Measurements from ENCODE around the gene AGFG2.

The AGFG2 gene

DNA sequence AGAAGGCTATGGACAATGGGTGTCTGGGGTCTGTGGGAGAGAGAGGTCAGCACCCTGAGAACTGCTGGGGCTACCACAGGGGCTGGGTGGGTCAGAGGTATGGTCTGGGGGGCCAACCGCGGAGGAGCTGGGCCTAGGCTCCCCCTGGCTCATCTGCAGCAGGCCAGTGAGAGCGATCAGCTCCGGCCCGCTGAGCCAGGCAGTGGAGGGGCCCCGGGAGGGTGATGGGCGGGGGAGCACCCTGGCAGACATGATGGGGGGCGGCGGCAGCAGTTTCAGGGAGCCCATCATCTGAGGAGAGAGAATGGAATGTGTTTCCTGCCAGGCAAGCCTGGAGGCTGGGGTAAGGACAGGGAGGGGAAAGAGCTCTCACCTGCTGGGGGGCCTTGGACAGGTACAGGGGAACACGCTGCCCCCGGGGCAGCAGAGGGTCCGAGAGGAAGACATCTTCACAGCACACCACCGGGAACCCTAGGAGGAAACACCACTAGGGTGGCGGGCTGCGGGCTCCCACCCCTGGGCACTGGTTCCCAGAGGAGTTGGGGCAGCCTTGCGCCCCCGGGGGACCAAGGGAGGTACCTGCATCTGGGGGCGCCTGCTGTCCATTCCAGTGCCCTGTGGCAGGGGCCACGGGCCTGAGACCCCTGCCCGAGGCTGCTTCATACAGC is 33.4 kb downstream of the AGFG2 start:
- DNase-seq (ENCODE audit: low read depth in 2 of 2), result no peak

DNA sequence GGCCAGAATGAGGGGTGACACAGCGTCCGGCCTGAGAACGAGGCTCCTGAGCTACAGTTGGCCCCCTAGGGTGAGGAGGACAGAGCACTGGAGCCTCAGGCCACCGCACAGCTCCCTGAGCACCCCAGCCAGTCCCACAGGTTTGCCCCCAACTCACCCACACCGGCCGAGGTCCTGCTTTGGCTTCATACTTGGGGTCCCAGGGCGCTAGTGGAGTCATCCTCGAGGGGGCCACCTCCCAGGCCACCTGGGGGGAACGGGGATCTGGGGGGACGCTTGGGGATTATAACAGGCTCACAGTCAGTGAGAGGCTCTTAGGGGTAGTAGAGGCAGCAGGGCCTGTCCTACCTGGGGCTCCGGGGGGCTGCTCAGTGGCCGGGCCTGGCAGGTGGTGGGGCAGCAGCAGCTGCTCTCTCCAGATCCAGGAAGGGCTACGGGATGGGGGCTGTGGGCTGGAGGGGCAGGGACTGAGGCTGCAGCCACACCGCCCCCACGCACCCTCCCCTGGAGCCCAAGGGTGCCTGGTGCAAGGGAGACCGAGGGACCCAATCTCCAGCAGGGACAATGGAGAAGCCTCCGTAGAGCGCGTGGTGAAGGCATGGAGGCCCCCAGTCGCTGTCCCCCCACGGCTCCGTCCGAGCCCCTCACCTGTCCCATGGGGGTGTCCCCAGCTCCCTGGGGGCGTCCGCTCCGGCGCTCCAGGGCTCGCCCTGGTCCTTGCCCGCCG is 34.1 kb downstream of the AGFG2 start:
- DNase-seq (ENCODE audit: low read depth in 2 of 2), result no peak

DNA sequence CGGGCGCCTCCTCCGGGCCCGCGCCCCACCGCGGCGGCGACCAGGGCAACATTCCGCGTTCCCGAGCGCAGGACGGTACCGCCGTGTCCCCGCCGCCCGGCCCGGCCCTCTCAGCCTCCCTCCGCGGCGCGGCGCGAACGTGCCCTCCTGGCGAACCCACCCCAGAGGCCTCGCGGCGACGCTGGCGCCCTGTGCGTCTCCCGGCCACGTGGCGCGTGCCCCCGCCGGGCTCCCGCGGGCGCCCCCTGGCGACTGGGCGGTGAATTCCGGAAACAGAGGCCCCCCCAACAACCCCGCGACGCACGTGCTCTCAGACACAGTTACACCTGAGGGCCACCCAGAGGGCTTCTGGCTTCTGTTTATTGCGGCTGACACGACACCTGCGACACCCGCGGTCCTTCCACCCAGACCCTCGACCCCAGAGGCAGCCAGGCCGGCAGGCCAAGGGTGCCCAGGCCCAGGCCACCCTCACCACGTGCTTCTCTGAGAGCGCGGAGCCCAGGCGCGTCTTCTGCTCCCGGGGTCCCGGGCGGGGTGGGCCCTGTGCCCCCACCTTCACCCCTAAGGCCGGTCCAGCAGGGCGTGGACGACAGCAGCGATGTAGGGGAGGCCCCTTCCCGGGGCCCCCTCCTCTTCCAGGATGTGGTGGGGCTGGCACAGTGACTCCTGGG is 34.8 kb downstream of the AGFG2 start, which contains the start of gene SAP25:
Gene SAP25, minus strand, starts transcription at position 210 of the 671 bp plus-strand sequence. Its CDS starts 158 bp downstream, at position 52.
- DNase-seq (ENCODE audit: low read depth in 2 of 2), result no peak

DNA sequence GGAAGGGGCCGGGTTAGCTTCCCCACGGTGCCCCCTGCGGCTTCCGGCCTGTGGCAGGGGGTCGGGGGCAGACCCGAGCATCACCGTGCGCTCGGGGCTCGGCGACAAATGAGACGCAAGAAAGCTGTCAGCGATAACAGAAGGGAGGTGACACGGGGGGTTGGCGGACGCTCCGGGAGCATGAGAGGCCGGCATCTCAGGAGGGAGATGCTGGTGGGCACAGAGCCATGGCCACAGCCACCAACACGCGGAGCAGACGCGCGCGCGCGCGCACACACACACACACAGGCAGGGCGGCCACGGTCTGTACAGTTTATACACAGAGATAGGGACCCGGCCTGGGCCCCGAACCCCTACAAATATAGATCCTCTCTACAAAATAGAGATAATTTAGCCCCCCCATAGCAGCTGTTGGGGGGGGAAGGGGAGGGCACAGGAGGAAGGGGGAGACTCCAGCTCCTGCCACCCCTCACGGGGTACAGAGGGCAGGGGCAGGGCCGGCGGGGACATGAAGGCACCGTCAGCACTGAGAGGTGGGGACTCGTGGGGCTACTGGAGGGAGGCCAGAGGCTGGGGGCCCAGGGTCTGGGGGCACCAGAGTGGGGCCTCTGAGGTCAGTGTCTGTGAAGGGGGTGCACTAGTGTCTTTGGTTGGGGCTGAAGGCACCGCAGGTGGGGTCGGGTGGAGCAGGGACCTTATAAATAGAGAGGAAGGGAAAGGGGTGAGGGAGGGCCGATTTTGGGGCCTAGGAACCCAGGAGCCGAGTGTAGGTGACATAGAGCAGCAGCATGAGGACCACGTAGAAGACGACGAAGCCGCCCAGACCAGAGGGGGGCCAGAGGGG is 35.6 kb downstream of the AGFG2 start:
- DNase-seq (ENCODE audit: low read depth in 2 of 2), result no peak

DNA sequence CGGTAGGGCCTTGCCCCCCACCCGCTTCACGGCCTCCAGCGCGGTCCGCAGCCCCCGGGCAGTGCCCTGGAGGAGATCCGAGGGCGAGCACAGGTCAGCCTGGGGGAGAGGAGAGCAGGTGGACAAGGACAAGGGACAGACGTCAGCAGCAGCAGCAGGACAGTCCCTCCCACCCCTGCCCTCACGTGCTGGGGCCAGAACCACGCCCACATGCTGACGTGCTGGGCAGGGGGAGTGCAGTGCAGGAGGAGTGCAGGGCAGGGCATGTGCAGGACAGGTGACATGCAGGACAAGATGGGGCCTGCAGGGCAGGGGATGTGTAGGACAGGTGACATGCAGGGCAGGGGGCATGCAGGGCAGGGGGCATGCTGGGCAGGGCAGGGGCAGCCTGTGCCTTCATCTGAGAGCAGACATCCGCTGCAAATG is 36.2 kb downstream of the AGFG2 start:
- no peak for DNase-seq (ENCODE audit: low read depth in 2 of 2)

DNA sequence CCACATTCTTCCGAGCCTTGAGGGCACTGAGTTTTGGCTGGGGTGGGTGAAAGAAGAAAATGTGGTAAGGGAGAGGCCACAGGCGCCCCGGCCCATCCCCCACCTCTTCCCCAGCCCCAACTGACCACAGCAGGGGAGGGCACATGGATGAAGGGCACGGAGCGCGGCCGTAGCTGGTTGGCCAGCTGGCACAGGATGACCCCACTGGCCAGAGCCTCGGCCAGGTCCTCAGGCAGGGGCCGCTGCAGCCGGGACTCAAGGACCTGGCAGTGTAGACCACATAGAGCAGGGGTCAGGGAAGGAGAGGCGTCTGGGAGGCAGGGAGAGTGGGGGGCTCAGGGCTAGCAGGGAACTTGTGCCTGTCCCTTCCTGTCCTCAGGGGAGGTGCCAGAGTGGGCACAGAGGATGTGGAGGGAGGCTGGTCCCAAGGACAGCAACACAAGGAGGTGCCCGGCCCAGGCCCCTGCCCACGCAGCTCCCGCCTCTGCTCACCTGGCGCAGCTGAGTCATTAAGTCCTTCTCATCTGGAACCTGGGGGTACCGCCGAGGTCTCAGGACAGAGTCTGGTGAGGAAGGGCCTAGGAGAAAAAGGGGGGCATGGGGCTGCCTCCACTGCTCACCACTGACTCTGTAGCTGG is 36.9 kb downstream of the AGFG2 start:
- no peak for DNase-seq (ENCODE audit: low read depth in 2 of 2)

DNA sequence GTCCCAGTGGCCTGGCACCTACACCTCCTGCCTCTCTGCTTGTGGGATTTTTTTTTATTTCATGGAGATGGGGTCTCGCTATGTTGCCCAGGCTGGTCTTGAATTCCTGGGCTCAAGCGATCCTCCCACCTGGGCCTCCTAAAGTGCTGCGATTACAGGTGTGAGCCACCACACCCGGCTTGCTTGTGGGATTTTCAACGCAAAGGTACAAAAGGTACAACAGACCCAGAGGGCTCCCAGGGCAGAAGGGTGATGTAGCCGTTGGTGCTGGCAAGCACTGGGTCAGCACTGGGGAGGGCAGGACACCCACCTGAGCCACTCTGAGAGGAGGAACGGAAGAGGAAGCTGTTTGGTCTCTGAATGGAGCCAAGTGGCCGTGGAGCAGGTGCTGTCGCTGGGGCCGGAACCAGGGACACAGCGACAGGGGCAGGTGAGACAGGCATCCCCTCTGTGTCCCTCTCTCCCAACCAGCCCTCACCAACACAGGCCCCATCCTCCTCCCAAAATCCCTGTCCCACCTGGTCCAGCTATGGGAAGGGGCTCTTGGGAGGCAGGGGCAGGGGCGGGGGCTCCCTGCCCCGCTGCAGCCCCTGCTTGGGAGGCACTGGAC is 37.5 kb downstream of the AGFG2 start:
- DNase-seq (ENCODE audit: low read depth in 2 of 2), result no peak

DNA sequence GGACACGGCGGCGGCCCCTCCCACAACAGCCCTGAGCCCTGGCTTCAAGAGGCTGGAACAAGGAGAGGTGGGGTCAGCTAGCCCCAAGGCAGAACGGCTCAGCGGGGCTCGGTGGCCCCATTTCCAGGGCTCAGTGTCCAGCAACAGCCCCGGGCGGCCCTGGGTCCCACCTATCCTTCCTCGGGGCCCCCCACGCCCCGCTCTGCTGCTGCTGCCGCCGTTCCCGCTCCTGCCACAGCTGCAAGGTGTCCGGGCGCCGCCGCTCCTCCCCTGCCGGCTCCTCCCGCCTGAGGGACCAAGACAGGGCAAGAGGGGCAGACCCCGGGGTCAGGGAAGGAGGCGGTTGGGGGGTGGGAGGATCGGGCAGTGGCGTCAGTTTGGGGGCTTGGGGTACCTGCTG is 38.1 kb downstream of the AGFG2 start:
- no peak for DNase-seq (ENCODE audit: low read depth in 2 of 2)

DNA sequence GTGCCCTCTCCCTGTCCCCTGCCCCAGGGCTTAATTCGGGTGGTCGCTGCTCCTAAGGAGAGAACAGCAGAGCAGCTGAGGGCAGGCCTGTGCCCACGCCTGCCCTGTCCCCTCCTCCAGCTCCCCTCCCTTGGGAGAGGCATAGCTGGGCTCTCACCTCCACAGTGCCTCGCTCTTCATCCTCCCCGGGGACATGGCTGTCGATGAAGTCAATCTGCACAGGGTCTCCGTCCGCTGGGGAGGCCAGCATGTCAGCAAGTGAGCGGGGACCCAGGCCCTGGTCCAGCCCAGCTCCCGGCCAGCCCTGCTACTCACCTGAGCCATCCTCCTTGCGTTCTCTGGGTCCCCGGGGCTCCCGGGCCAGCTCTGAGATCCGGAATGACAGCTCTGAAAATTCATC is 38.5 kb downstream of the AGFG2 start:
- DNase-seq (ENCODE audit: low read depth in 2 of 2), result no peak

DNA sequence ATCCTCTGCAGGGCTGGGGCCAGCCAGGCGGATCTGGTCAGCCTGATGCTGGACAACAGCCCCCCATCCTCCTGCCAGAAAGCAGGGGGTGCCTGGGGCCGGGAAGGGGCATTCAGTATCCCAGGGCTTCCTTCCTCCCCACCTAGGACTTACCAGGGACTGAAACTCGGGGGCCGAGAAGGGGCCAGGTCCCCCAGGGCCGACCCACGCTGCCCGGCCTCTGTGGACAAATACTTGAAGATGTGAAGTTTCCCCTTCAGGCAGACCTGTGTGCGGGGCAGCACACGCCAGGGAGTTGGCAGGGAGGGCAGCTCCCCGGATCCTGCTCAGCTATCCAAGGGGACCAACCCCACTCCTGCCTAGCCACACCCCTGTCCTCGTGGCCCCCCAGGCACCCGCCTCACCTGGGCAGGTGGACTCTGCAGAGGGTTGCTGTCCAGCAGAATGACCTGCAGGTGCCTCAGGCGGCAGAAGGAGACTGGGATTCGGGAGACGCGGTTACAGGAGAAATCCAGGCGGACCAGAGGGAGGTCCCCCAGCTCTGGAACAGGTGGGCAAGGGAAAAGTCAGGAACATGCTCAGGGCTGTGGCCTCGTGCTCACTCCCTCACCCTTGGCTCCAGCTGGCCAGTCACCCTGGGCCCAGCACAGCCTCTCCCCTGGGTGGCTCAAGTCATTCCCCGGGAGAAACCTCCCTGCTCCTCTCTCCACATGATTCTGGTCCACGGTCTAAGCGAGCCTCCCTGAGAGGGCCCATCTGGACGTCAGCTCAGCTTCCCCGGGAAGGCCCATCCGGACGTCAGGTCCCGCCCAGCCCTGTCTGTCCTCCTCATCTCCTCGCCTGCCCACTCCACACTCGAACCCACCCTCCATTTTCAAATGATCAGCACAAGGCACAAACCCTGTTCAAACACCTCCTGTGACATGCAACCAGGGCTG is 39.5 kb downstream of the AGFG2 start:
- no peak for DNase-seq (ENCODE audit: low read depth in 2 of 2)

DNA sequence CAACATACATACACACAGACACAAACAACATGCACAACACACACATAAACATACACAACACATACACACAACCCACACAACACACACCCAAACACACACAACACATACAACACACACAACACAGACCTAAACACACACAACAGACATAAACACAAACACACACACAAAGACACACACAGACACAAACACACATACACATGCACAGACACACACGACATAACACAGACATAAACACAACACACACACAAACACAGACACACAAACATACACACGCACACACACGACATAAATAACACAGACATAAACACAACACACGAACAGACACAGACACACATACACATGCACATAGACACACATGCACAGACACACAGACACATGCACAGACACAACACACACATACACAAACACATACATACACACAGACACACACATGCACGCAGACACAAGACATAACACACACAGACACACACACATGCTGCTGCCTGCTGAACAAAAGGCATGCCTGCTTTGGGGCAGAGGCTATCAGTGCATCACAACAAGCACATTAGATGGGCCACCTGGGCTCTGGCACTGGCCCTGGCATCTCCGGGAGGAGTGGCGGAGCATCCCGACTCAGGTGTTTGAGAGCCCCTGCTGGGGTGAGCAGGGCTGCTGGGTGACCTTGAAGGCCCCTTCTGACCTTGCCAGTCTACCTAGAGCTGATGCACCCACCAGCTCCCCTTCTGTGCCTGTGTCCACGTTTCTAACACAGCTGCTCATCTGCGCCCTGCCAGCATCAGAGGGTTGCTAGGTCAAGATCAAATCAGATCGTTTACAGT is 41.7 kb downstream of the AGFG2 start:
- no peak for DNase-seq (ENCODE audit: low read depth in 2 of 2)

DNA sequence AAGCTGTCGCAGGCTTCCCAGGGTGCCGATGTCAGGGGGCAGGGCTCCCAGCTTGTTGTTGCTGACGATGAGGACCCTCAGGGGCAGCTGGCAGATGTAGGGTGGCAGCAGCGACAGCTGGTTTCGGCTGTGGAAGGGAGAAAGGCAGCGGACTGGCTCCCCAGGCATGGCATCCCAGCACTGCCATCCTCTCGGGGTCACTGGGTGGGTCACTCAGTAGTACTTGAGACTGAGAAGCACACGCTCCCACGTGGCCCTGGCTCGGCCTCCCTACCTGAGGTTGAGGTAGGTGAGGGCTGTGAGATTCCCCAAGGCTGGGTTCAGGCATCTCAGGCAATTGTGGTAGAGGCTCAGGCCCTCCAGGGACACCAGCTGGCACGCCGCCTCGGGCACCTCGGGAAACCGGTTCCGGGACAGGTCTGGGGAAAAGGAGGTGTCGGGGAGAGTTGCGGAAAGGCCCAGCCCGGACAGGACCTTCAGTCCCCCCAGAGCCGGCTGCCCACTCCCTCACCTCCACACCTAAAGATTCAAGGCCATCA is 43.1 kb downstream of the AGFG2 start:
- no peak for DNase-seq (ENCODE audit: low read depth in 2 of 2)

DNA sequence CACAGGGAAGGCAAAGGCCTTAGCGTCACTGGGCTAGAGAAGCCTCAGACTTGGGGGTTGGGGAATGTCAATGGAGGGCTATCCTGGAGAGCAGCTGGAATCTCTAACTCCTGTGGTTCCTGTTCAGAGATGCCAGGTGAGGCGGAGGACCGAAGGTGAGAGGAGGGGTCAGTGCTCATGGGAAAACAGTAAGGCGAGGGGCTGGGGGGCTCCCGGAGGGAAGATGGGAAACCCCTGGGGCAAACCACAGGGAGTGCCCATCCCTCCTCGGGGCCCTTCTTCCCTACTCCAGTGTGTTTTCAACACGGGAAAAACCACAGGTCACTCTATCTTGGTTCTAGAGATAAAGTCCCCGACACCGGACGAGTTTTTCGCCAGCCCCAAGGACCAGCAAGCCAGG is 43.6 kb downstream of the AGFG2 start:
- no peak for DNase-seq (ENCODE audit: low read depth in 2 of 2)

DNA sequence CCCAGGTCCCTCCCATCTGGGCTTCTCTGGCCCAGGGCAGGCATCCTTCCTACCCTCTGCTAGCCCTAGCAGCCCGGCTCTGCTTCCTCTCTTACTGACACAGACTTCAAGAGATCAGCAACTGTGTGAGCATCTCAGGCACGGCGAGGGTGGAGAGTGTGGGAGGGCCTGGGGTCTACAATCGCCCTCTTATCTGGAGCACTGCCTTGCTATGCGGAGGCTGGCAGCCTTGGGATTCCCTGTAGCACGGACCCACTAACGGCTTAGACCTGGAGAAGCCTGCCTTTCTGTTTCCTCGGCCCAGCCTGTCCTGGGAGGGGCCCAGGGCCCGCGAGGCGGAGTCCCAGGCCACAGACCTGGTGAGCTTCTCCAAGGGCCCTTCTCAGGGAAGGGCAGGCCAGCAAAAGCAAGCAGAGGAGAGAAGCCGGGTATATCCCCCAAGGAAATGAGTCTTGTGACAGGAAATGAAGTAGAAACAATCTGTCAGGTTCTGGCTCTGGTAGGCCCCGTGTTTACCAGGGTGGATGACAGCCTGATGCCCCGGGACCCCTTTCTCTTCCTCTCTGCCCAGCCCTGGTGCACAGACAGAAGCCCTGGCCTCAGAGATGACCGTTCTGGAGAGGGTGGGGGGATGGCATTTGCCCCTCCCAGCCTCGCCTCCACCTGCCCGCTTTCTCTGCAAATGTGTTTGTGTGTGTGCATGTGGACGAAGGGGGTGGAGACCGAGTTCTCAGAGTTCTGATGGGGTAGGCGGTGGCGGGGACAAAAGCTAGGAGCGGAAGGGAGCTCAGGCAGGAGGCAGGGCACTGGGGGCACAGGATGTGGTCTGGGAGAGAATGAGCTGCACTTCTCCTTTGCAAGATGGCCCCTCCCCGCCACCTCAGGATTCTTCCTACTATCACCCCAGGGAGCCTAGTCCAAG is 44.4 kb downstream of the AGFG2 start:
- peak in 1 of 2 donors; percentile 36 for DNase-seq (ENCODE audit: low read depth in 2 of 2)

DNA sequence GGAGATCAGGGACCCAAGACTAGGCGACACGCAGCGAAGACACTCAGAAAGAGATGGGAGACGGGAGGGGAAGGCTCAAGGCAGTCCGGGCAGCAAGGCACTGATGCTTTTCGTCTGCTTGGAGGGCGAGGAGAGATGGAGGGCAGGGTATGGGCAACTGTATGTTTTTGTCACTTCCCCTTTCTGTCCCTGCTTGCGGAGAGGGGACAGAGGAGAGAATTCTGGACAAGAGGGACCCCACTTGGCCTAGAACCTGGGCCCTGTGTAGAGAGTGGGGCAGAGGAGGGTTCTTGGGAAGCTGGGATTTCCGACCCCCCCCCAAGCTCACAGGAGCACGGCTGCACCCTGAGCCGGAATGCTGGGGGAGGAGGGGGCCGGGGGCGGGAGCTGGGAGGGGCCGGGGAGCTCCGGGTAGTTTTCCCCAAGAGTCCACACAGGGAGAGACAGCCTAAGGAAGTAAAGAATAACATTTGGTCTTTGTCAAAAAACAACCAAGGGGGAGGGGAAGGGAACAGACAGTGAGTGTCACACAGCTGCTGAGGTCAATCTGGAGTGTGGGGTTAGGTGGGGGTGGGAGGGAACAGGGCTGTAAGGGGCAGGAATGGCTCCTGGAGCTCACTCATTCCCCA is 45.2 kb downstream of the AGFG2 start:
- DNase-seq (ENCODE audit: low read depth in 2 of 2), result no peak

DNA sequence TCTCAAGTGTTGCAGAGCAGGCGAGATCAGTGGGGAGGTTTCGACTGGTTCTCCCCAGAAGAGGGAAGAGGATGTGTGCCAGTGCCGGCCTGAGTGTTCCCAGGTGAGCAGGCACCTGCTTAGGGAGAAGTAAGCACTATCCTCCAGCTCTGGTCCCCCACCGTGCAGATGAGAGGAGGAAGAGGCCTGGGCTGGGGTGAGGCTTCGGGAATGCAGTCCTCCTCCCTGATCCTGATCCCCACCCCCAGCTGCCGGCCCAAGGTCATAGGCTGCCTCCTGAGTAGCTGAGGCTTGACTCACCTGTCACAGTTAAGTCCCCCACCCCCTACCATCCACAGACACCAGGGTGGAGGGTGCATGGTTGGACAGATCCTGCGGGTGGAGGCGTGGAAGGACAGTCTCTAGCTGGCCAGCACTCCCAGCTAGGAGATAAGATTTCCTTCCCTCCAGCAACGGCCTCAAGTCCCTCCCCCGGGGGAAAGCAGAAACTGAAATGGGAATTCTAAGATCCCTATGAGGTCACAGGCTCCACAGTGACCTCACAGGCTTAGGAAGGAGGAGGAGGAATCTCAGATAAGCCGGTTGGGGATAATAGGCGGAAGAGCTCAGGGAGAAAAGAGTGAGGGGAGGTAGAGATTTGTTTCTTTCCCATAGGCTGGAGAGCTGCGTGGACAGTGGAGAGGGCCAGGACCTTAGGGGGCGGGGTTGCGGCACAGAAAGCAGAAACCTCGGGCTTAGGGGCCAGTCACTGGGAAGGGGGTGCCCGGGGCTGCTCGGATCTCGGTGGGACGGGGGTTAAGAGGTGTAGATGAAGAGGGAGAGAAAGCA is 45.9 kb downstream of the AGFG2 start:
- no peak for DNase-seq (ENCODE audit: low read depth in 2 of 2)

Measured in stimulated activated CD8-positive, alpha-beta memory T cell treated with anti-CD3 and anti-CD28 coated beads, Interleukin-15, amount 100 ng/mL, for 4 hours (primary cell).